ENCODE data around the gene HEPH. TPM values are rescaled to one million over a fixed set of nuclear protein-coding genes. Genes with fewer than 3 reads are reported as not detected.

The HEPH gene
- total RNA-seq, 1 donor: 52.8 TPM

DNA sequence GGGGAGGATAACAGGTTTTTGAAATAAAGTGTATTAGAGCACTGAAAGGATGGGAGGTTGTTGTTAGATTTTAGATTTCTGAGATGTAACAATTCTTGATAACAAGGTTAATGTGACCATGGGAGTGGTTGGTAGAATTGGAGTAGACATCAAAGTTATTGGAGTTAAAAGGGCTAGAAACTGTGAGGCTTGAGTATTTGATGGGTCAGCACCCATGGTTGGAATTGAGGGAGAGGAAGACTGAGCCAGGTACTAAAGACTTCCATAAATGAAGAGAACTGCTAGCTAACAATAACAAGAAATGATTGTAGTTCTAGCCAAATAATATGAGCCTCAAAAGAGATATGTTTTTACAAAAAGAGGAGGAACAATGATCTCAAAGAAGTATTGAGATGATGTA lies 98.8 kb downstream of the HEPH start:
- H3K4me3 ChIP-seq (ENCODE audit: low read depth, low read length): no peak overlapping the region
- no peak for DNase-seq (ENCODE audit: low read depth)
- TF ChIP-seq, protein P1, sequence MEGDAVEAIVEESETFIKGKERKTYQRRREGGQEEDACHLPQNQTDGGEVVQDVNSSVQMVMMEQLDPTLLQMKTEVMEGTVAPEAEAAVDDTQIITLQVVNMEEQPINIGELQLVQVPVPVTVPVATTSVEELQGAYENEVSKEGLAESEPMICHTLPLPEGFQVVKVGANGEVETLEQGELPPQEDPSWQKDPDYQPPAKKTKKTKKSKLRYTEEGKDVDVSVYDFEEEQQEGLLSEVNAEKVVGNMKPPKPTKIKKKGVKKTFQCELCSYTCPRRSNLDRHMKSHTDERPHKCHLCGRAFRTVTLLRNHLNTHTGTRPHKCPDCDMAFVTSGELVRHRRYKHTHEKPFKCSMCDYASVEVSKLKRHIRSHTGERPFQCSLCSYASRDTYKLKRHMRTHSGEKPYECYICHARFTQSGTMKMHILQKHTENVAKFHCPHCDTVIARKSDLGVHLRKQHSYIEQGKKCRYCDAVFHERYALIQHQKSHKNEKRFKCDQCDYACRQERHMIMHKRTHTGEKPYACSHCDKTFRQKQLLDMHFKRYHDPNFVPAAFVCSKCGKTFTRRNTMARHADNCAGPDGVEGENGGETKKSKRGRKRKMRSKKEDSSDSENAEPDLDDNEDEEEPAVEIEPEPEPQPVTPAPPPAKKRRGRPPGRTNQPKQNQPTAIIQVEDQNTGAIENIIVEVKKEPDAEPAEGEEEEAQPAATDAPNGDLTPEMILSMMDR (IDR thresholded peaks at IDR 0.05; ENCODE audit: insufficient read depth, low read length): no peak

Other genes starting within 250 kb of the HEPH start
- gene VSIG4, start 124.2 kb upstream of the HEPH start, total RNA-seq (ENCODE audit: low replicate concordance): not detected in 2 replicates

Measured in fibroblast of the aortic adventitia (primary cell).